Astrocyte (in vitro differentiated cells and primary cell): ENCODE data around the gene RIT2. TPM values are rescaled to one million over a fixed set of nuclear protein-coding genes. Genes with fewer than 3 reads are reported as not detected.

Experiments
- DNase-seq: peaks from one replicate; pipeline ENCODE4 v3.0.0-alpha.2; 2010; ENCODE audit warnings: low read depth
- FAIRE-seq: peaks from 2 replicates; lab custom pipeline; 2011; peaks lifted over from hg19 to GRCh38; lab: Jason Lieb, UNC
- H2AFZ ChIP-seq: 2 replicates; pipeline ENCODE4 v1.6.0; 2012; ENCODE audit warnings: low read depth, low read length, inconsistent platforms
- H3K27ac ChIP-seq: 2 replicates; pipeline ENCODE4 v1.5.1; 2011; ENCODE audit warnings: low read depth, low read length, inconsistent platforms
- H3K27me3 ChIP-seq: 2 replicates; pipeline ENCODE4 v1.6.0; 2011; ENCODE audit warnings: low read length, inconsistent platforms; ENCODE audit not compliant: insufficient read depth
- H3K36me3 ChIP-seq: 2 replicates; pipeline ENCODE4 v1.5.1; 2011; ENCODE audit warnings: low read length, inconsistent platforms; ENCODE audit not compliant: insufficient read depth
- H3K4me1 ChIP-seq: 2 replicates; pipeline ENCODE4 v1.5.1; 2011; ENCODE audit warnings: low read length, inconsistent platforms; ENCODE audit not compliant: insufficient read depth
- H3K4me2 ChIP-seq: 2 replicates; pipeline ENCODE4 v1.6.0; 2012; ENCODE audit warnings: low read length, inconsistent platforms
- H3K4me3 ChIP-seq: 2 replicates; pipeline ENCODE4 v1.5.1; 2011; ENCODE audit warnings: low read depth, mild to moderate bottlenecking, low read length, inconsistent platforms; ENCODE audit not compliant: insufficient read depth
- H3K79me2 ChIP-seq: 2 replicates; pipeline ENCODE4 v1.6.0; 2012; ENCODE audit warnings: mild to moderate bottlenecking, low read length, inconsistent platforms; ENCODE audit not compliant: insufficient read depth
- H3K9ac ChIP-seq: 2 replicates; pipeline ENCODE4 v1.6.0; 2012; ENCODE audit warnings: mild to moderate bottlenecking, low read length, inconsistent platforms
- H3K9me3 ChIP-seq: 2 replicates; pipeline ENCODE4 v1.5.1; 2012; ENCODE audit warnings: low read depth, mild to moderate bottlenecking, low read length, inconsistent platforms; ENCODE audit not compliant: insufficient read depth
- H4K20me1 ChIP-seq: 2 replicates; pipeline ENCODE4 v1.6.0; 2012; ENCODE audit warnings: low read length, inconsistent platforms; ENCODE audit not compliant: insufficient read depth
- H3K27ac Mint-ChIP-seq: one replicate; pipeline ENCODE4 v1.8.0; 2021; ENCODE audit warnings: mild to moderate bottlenecking, mixed read lengths; ENCODE audit not compliant: unreplicated experiment
- H3K27me3 Mint-ChIP-seq: one replicate; pipeline ENCODE4 v1.8.0; 2021; ENCODE audit warnings: low read depth, mixed read lengths; ENCODE audit not compliant: unreplicated experiment
- H3K36me3 Mint-ChIP-seq: one replicate; pipeline ENCODE4 v1.8.0; 2021; ENCODE audit warnings: low read depth, mixed read lengths; ENCODE audit not compliant: unreplicated experiment
- H3K4me1 Mint-ChIP-seq: one replicate; pipeline ENCODE4 v1.8.0; 2021; ENCODE audit warnings: low read depth, mixed read lengths; ENCODE audit not compliant: unreplicated experiment
- H3K4me3 Mint-ChIP-seq: one replicate; pipeline ENCODE4 v1.8.0; 2021; ENCODE audit warnings: mild to moderate bottlenecking, moderate library complexity, mixed read lengths; ENCODE audit not compliant: unreplicated experiment
- H3K9me3 Mint-ChIP-seq: one replicate; pipeline ENCODE4 v1.8.0; 2021; ENCODE audit warnings: mild to moderate bottlenecking, mixed read lengths; ENCODE audit not compliant: unreplicated experiment
- CTCF ChIP-seq: IDR thresholded peaks from 2 replicates; pipeline ENCODE4 v1.5.1; 2011; ENCODE audit warnings: low read depth, mild to moderate bottlenecking, inconsistent platforms, low read length, moderate library complexity; ENCODE audit not compliant: insufficient read depth
- EZH2 ChIP-seq: IDR thresholded peaks from 2 replicates; pipeline ENCODE4 v1.6.1; 2012; ENCODE audit warnings: mild to moderate bottlenecking, low read length, inconsistent platforms; ENCODE audit not compliant: insufficient read depth
- total RNA-seq: library from RNA; stranded (reverse); gene quantifications from 2 replicates; pipeline ENCODE4 v1.2.1, GENCODE V29; 2021

RIT2 gene
- total RNA-seq, 1 donor from 2014 or later: not detected

- H3K27me3 ChIP-seq: no peaks in the 10 kb centered on the region
- no peak overlapping the region for H3K4me3 ChIP-seq
- no peaks in the 10 kb centered on the region for H3K4me1 Mint-ChIP-seq
- H3K4me1 ChIP-seq: no peaks in the 10 kb centered on the region
- H3K27me3 Mint-ChIP-seq: no peaks in the 10 kb centered on the region
- no peak overlapping the region for H3K4me3 Mint-ChIP-seq
- H3K36me3 Mint-ChIP-seq: no peaks in the 10 kb centered on the region
- no peaks in the 10 kb centered on the region for H3K79me2 ChIP-seq
- no peak overlapping the region for H3K27ac Mint-ChIP-seq
- no peak for FAIRE-seq
- no peaks in the 10 kb centered on the region for H3K9me3 Mint-ChIP-seq
- TF ChIP-seq CTCF (no peak), EZH2 (no peak)
- H2AFZ ChIP-seq: no peak overlapping the region
- no peaks in the 10 kb centered on the region for H3K9me3 ChIP-seq
- H3K9ac ChIP-seq: no peak overlapping the region
- no peak for DNase-seq
- H4K20me1 ChIP-seq: no peaks in the 10 kb centered on the region
- no peak overlapping the region for H3K27ac ChIP-seq
- H3K36me3 ChIP-seq: no peaks in the 10 kb centered on the region
- H3K4me2 ChIP-seq: no peak overlapping the region
Measured at GRCh38 chr18:42814618-42815017, 300.9 kb downstream of the RIT2 start.

- TF ChIP-seq EZH2 (no peak), CTCF (no peak)
- Histone ChIP-seq H3K9me3 (no peaks in the 10 kb centered on the region), H3K4me1 (no peaks in the 10 kb centered on the region), H3K79me2 (no peaks in the 10 kb centered on the region), H3K36me3 (no peaks in the 10 kb centered on the region), H3K27me3 (no peaks in the 10 kb centered on the region), H3K9ac (no peak overlapping the region), H3K4me3 (no peak overlapping the region), H3K4me2 (no peak overlapping the region), H4K20me1 (no peaks in the 10 kb centered on the region), H3K27ac (no peak overlapping the region), H2AFZ (no peak overlapping the region)
- Mint-ChIP-seq H3K9me3 (no peaks in the 10 kb centered on the region), H3K27ac (no peak overlapping the region), H3K27me3 (no peaks in the 10 kb centered on the region), H3K36me3 (no peaks in the 10 kb centered on the region), H3K4me3 (no peak overlapping the region), H3K4me1 (no peaks in the 10 kb centered on the region)
- DNase-seq: no peak
- no peak for FAIRE-seq
Measured at GRCh38 chr18:42814184-42814583, 301.3 kb downstream of the RIT2 start.

- Mint-ChIP-seq H3K27ac (no peak overlapping the region), H3K4me3 (no peak overlapping the region), H3K9me3 (no peaks in the 10 kb centered on the region), H3K27me3 (no peaks in the 10 kb centered on the region), H3K4me1 (no peaks in the 10 kb centered on the region), H3K36me3 (no peaks in the 10 kb centered on the region)
- no peaks in the 10 kb centered on the region for H4K20me1 ChIP-seq
- H3K9me3 ChIP-seq: no peaks in the 10 kb centered on the region
- no peak overlapping the region for H3K4me3 ChIP-seq
- H3K9ac ChIP-seq: no peak overlapping the region
- FAIRE-seq (no peak), DNase-seq (no peak)
- no peaks in the 10 kb centered on the region for H3K4me1 ChIP-seq
- no peaks in the 10 kb centered on the region for H3K36me3 ChIP-seq
- no peaks in the 10 kb centered on the region for H3K27me3 ChIP-seq
- no peaks in the 10 kb centered on the region for H3K79me2 ChIP-seq
- no peak for TF ChIP-seq CTCF
- TF ChIP-seq EZH2: no peak
- H3K4me2 ChIP-seq: no peak overlapping the region
- no peak overlapping the region for H2AFZ ChIP-seq
- no peak overlapping the region for H3K27ac ChIP-seq
Measured at GRCh38 chr18:42813570-42813969, 301.9 kb downstream of the RIT2 start.
